Caki2 (cell line): ENCODE data around the gene PALM. TPM values are rescaled to one million over a fixed set of nuclear protein-coding genes. Genes with fewer than 3 reads are reported as not detected.
"Not testable (repeated sequence)": the region's sequence is repeated elsewhere in the genome, so short reads cannot be mapped to it uniquely, and the experiment has no call there.

Experiments
- DNase-seq: peaks from one replicate; pipeline ENCODE4 v3.0.0-alpha.2; 2015; ENCODE audit warnings: low read depth
- in situ Hi-C: cut with HindIII; loops from 2 replicates; pipeline ENCODE4 v1.10.0; 2016; ENCODE audit warnings: low sequenced_read_pairs, low pct_unique_long_range_greater_than_20kb, mixed read lengths
- total RNA-seq: library from RNA; depleted of rRNA; stranded (reverse); fragments of >200 nt; shearing (Covaris generic); gene quantifications from 2 replicates; pipeline ENCODE4 v1.2.3, GENCODE V29; 2014; ENCODE audit warnings: low replicate concordance

Gene PALM
- total RNA-seq, 1 experiment from 2014 or later = 14.1 TPM

DNA sequence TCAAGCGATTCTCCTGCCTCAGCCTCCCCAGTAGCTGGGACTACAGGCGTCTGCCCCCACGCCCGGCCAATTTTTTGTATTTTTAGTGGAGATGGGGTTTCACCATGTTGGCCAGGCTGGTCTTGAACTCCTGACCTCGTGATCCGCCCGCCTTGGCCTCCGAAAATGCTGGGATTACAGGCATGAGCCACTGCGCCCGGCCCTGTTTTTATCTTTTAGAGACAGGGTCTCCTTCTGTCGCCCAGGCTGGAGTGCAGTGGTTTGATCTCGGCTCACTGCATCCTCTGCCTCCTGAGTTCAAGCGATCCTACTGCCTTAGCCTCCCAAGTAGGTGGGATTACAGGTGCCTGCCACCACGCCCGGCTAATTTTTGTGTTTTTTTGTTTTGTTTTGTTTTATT, 10.2 kb upstream of the PALM start:
- in situ Hi-C loops, DNase-seq: not testable (repeated sequence)

DNA sequence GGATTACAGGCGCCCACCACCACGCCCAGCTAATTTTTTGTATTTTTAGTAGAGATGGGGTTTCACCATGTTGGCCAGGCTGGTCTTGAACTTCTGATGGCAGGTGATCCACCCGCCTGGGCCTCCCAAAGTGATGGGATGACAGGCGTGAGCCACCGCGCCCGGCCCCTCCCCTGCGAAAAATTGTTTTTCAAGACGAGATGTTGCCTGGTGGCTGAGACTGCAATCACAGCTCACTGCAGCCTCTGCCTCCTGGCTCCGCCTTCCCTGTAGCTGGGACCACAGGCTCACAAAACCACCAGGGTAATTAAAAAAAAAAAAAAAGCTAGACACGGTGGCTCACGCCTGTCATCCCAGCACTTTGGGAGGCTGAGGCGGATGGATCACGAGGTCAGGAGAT, 8.8 kb upstream of the PALM start:
- DNase-seq, in situ Hi-C loops: not testable (repeated sequence)

DNA sequence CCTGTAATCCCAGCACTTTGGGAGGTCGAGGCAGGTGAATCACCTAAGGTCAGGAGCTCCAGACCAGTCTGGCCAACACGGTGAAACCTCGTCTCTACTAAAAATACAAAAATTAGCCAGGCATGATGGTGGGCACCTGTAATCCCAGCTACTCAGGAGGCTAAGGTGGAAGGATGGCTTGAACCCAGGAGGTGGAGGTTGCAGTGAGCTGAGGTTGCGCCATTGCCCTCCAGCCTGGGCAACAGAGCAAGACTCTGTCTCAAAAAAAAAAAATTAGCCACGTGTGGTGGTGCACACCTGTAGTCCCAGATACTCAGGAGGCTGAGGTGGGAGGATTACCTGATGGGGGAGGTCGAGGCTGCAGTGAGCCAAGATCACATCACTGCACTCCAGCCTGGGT, 5.9 kb upstream of the PALM start:
- DNase-seq, in situ Hi-C loops: not testable (repeated sequence)

DNA sequence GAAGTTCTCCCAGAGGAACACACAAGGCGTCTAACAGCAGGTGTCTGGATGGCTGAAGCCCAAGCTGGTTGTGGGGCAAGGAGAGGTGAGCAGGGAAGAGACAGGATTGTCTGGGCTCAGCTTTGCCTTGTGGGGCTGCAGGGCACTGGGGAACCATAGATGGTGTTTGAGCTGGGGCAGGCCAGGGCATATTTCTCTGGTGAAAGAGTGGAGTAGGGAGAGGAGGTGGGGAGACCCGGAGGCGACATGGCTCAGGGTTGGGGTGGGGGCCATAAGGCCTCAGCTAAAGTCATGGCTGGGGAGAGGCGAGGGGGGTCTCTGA, 5.4 kb upstream of the PALM start:
- in situ Hi-C loops = no loop called here
- DNase-seq = no peak

GRCh38 chr19:703651-704446, 4.9 kb upstream of the PALM start:
- DNase-seq = peak; percentile 72
- in situ Hi-C loops = no loop called here

- in situ Hi-C loops = no loop called here
Measured at GRCh38 chr19:704447-704741, 4.3 kb upstream of the PALM start.

GRCh38 chr19:709196-709964, 645 bp downstream of the PALM start:
- DNase-seq = no peak
- in situ Hi-C loops = no loop called here

More at GRCh38 chr19:704447-704741, 4.3 kb upstream of the PALM start:
- DNase-seq = no peak

GRCh38 chr19:709965-710571, 1.3 kb downstream of the PALM start:
- DNase-seq = no peak
- in situ Hi-C loops = no loop called here

DNA sequence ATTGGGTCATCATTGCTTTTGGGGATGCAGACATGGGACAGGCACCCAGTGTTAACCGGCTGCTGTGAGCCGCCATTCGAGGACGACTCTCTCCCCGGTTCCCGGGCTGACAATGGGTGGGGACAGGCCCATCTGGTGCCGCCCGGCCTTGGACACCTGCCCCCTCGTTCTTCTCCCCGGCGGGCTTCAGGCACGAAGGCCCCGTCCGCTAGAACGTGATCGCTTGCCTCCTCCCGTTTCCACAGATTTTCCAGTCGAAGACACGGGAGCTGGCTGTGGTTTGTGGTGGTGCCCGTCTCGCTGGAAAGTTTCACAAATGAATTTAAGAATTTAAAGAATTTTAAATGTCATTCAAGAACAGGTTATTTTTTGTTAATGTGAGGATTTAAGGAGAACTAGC, 2.0 kb downstream of the PALM start:
- in situ Hi-C loops = no loop called here
- no peak for DNase-seq

DNA sequence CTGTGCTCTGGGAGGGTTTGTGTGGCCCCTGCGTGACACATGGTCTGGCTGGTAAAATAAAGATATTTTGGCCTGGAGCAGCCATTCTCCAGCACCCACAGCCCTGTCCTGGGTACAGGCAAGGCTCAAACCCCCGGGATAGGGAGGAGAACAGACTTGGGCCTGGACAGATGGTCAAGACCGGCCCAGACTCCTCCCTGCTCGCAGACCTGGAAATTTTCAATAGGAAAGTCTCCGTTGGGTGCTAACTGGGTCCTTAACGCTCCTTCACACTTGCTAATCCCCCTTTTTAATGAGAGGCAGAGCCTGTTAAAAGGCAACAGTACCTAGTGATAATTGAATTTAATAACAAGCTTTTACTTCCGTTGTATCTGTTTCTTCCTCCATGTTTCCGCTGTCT, 2.5 kb downstream of the PALM start:
- in situ Hi-C loops = no loop called here
- no peak for DNase-seq

GRCh38 chr19:715347-715746, 6.6 kb downstream of the PALM start:
- DNase-seq = no peak
- in situ Hi-C loops = no loop called here

GRCh38 chr19:718251-718951, 9.7 kb downstream of the PALM start:
- no peak for DNase-seq
- in situ Hi-C loops = no loop called here

DNA sequence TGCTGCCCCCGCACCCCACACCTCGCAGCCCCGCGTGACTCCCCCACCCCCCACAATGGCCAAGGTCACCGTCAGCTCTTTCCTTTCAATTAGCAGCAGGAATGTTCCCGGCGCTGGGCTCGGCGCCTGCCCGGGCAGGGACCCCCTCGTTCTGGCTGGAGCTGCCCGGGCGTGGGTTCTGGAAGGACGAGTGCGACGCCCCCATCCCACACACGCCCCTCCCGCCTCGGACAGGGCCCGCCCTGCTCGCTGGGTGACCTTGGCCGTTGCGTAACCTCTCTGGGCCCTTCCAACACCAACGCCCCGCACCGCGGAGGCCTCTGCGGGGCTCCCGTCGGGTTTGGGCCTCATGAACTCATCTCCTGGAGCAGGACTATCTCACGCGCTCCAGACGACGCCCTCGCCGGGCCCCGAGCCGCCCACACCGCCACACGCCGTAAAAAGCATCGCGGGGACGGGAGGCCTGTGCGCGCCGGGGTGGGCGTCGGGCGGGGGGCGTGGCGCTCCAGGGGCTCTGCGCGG, 10.3 kb downstream of the PALM start:
- DNase-seq = no peak
- in situ Hi-C loops = no loop called here

DNA sequence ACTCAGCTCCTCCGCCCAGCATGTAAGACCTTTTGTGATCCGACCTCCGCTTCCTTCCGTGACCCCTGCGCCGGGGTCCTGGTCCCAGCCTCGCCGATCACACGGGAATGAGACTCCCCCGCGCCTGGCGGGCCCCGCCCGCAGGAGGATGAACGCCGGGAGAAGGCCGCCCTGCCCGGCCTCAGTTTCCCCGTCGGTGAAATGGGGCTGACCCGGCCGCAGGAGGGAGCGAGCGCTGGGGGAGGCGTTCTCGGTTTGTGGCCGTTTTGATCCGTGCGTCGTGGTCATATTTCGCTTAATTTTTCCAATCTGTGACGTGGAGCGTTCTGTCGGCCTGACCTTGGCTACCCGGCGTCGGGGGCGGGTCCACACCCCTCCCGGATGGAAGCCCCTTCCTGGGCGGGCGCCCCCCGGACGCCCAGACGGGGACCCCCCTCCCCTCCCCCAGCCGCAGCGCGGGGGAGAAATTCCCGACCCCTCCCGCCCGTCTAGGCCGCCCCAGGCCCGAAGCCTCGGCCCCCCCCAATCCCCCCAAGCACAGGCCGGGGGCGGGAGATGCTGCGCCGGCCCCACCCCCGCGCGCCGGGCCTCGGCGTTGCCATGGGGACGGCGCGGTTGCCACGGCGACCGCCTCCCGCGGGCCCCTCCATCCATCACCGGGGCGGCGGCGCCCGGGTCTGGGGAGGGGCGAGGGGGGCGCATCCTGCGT, 11.1 kb downstream of the PALM start:
- in situ Hi-C loops = no loop called here
- DNase-seq = no peak

DNA sequence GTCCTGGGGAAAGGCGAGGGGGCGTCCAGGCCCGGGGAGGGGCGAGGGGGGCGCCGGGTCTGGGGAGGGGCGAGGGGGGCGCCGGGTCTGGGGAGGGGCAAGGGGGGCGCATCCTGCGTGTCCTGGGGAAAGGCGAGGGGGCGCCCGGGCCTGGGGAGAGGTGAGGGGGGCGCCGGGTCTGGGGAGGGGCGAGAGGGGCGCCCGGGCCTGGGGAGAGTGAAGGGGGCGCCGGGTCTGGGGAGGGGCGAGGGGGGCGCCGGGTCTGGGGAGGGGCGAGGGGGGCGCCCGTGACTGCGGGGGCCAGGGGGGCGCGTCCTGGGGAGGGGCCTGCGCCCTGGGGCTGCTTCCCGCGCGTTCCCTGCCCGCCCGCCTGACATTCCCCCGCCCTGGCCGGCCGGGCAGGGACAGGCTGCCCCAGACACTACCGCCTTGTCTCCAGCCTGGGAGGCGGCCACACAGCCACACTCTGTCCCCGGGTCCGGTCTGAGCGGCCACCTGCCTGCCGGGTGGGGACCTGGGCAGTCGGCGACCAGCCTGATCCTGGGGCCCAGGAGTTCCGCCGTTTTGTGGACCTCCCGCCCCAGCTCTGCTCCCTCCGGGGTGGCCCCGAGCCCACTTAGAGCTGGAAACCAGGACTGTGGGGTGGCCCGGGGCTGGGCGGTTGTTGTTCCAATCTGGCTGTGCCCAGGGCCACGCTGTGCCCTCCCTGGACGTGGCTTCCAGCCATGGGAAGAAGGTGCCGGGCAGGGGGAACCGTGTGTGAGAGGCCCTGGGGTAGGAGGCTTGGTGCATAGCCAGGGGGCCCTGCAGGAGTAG, 11.8 kb downstream of the PALM start:
- DNase-seq = no peak
- in situ Hi-C loops = no loop called here

- DNase-seq = no peak
- in situ Hi-C loops = no loop called here
Measured at GRCh38 chr19:722553-723101, 13.9 kb downstream of the PALM start.

GRCh38 chr19:723247-723646, 14.5 kb downstream of the PALM start:
- in situ Hi-C loops = no loop called here
- DNase-seq = no peak
